Measurements from ENCODE around the gene CXCL1. TPM values are rescaled to one million over a fixed set of nuclear protein-coding genes. Genes with fewer than 3 reads are reported as not detected.
"Not testable (repeated sequence)": the region's sequence is repeated elsewhere in the genome, so short reads cannot be mapped to it uniquely, and the experiment has no call there.

The CXCL1 gene
- total RNA-seq, 5 donors from 2014 or later (not counting 1 experiment from before 2014, with no cell fraction given): not detected

DNA sequence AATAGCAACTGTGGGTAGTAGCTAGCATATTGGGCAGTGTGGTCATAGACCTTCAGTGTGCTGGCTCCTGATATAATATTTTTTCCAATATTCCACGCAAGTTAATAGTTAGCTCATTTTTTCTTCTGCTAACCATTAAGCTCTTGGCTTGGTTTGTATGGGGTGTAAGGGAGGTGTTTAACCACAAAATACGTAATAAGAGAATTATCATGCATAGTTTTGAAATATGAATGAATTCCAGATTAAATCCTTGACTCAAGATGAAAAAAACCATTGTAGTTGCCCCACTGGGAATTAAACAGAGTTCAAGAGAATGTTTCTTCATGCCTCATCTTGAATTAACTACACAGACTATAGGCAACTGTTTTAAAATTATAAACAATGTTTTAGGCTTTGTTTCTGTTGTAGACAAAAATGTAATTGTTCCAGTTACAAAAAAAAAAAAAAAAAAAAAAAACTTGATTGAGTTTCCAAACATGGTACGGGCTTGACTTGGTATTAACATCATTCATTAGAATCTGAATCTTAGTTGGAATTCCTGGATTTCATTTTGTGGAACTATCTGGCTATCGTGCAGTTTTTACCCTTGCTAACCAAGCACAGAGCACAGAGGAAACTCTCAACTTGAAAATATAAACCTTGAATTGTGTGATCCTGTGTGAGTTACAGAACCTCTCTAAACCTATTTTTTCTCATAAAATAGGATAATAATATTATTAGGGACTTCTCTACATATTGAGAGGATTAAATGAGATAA lies 28.4 kb downstream of the CXCL1 start:
- no peak for DNase-seq
- WGBS (ENCODE audit: insufficient coverage): no CpG with 5 or more reads among the region's 4 CpGs
- no peaks in the 10 kb centered on the region for H3K9me3 ChIP-seq
- H3K27ac Mint-ChIP-seq: no peak overlapping the region
- no peak overlapping the region for H3K27ac ChIP-seq (ENCODE audit: low read length)
- CTCF ChIA-PET: interaction anchor here in 1 of 2 donors (0.6 kb wide), 1 partner anchor 1064 kb away, joined by 3 read pairs; no protein-coding TSS in a partner anchor
- POLR2A ChIA-PET: interaction anchor here in 1 of 2 donors (0.6 kb wide), 1 partner anchor 153 kb away, joined by 3 read pairs; no protein-coding TSS in a partner anchor
- H3K4me1 ChIP-seq (ENCODE audit: control insufficient read depth in 1 of 2, extremely low read depth in 1 of 2, insufficient read depth in 2 of 2, low read length in 2 of 2): no peaks in the 10 kb centered on the region
- no peaks in the 10 kb centered on the region for H3K27me3 ChIP-seq (replicated peaks in 1 of 2; ENCODE audit: control insufficient read depth in 2 of 2, extremely low read depth in 1 of 2, insufficient read depth in 2 of 2, low read length in 1 of 2)
- no peak overlapping the region for H3K4me3 ChIP-seq (ENCODE audit: control insufficient read depth in 1 of 2, extremely low read depth in 1 of 2, low read length in 1 of 2)
- H3K9me3 Mint-ChIP-seq: peaks cover 0 to 10% (median 5%) of the 10 kb centered on the region in 3 donors
- H3K4me3 Mint-ChIP-seq: no peak overlapping the region
- H3K36me3 ChIP-seq (ENCODE audit: control insufficient read depth in 2 of 2, extremely low read depth in 1 of 2, insufficient read depth in 1 of 2, low read length in 1 of 2): no peaks in the 10 kb centered on the region
- ATAC-seq (replicated peaks in 1 of 4): no peak
- no peaks in the 10 kb centered on the region for H3K36me3 Mint-ChIP-seq
- no peaks in the 10 kb centered on the region for H3K4me1 Mint-ChIP-seq
- H3K27me3 Mint-ChIP-seq: no peaks in the 10 kb centered on the region

DNA sequence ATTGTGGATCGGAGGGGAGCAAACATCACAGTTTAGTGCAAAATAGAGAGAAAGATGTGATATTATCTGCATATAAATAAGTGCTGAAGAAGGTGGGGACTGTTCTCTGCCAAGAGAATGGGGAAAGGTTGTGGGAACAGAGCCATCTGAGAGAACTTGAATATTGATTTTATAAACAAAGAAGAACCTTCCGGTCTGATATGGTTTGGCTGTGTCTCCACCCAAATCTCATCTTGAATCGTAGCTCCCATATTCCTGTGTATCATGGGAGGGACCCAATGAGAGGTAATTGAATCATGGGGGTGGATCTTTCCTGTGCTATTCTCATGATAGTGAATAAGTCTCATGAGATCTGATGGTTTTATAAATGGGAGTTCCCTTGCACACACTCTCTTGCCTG lies 30.1 kb downstream of the CXCL1 start:
- not testable (repeated sequence) for H3K27ac Mint-ChIP-seq; H3K4me3 ChIP-seq (ENCODE audit: control insufficient read depth in 1 of 2, extremely low read depth in 1 of 2, low read length in 1 of 2)
- WGBS (ENCODE audit: insufficient coverage): no CpG with 5 or more reads among the region's 3 CpGs

DNA sequence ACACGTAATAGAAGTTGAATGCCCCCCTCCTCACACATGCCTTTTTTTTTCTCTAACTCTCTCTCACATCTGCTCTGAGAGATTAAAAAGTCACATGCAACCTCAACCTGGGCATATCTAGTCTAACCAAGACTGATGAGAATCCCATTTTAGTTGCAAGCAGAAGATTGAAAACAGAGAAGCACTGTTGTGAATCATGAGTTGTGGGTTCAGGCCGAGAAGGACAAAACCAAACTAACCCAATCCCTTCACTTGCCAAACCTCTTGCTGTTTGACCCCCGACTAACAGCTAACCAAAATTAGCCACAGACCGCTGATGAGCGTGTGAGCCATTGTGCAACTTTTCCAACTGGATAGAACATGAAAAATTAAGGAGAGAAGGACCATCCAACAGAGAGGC lies 31.8 kb downstream of the CXCL1 start:
- no peaks in the 10 kb centered on the region for H3K9me3 ChIP-seq
- H3K27ac ChIP-seq (ENCODE audit: low read length): no peak overlapping the region
- Mint-ChIP-seq H3K36me3 (no peaks in the 10 kb centered on the region), H3K27ac (no peak overlapping the region), H3K4me1 (no peaks in the 10 kb centered on the region), H3K4me3 (no peak overlapping the region), H3K27me3 (no peaks in the 10 kb centered on the region), H3K9me3 (peaks cover 0 to 10% (median 0%) of the 10 kb centered on the region in 3 donors)
- ChIA-PET POLR2A (no interaction called here), CTCF (no interaction called here)
- DNase-seq (no peak), ATAC-seq (replicated peaks in 1 of 4) (no peak)
- no peaks in the 10 kb centered on the region for H3K27me3 ChIP-seq (replicated peaks in 1 of 2; ENCODE audit: control insufficient read depth in 2 of 2, extremely low read depth in 1 of 2, insufficient read depth in 2 of 2, low read length in 1 of 2)
- WGBS (ENCODE audit: insufficient coverage): 83% methylated on average over 3 of the region's 5 CpGs
- no peaks in the 10 kb centered on the region for H3K4me1 ChIP-seq (ENCODE audit: control insufficient read depth in 1 of 2, extremely low read depth in 1 of 2, insufficient read depth in 2 of 2, low read length in 2 of 2)
- no peaks in the 10 kb centered on the region for H3K36me3 ChIP-seq (ENCODE audit: control insufficient read depth in 2 of 2, extremely low read depth in 1 of 2, insufficient read depth in 1 of 2, low read length in 1 of 2)
- no peak overlapping the region for H3K4me3 ChIP-seq (ENCODE audit: control insufficient read depth in 1 of 2, extremely low read depth in 1 of 2, low read length in 1 of 2)

More for the DNA sequence above, 30.1 kb downstream of the CXCL1 start:
- H3K27ac ChIP-seq (ENCODE audit: low read length); H3K4me1 Mint-ChIP-seq; POLR2A ChIA-PET; H3K27me3 Mint-ChIP-seq; H3K9me3 Mint-ChIP-seq; ATAC-seq (replicated peaks in 1 of 4); H3K27me3 ChIP-seq (replicated peaks in 1 of 2; ENCODE audit: control insufficient read depth in 2 of 2, extremely low read depth in 1 of 2, insufficient read depth in 2 of 2, low read length in 1 of 2); H3K9me3 ChIP-seq; DNase-seq; H3K4me3 Mint-ChIP-seq; CTCF ChIA-PET; H3K36me3 ChIP-seq (ENCODE audit: control insufficient read depth in 2 of 2, extremely low read depth in 1 of 2, insufficient read depth in 1 of 2, low read length in 1 of 2); H3K4me1 ChIP-seq (ENCODE audit: control insufficient read depth in 1 of 2, extremely low read depth in 1 of 2, insufficient read depth in 2 of 2, low read length in 2 of 2); H3K36me3 Mint-ChIP-seq: not testable (repeated sequence)

DNA sequence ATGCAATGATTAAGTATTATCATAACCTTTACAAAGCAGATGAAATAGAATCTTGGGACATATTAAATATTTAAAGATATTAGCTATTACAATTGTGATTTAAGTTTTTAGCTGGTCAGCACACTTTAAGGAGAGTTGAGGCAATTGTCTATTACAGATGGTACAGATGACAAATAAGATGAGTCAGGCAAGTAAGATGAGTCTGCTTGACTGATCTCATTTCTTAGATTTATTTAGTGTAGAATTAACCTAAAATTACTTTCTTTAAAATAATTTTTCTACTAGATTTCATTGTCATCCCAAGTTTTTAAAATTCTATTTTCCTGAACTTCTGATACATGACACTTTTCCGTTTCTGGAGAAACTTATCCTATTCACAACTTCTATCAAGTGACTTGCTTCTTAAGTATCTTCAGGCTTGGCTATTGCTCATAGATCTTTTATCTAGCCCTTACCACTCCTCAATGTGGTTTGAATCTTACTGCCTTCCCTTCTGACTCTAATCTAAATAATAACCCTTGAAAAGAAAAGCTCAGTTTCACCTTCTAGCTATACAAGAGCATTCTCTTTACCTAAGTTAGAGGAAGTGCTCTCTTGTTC lies 32.9 kb downstream of the CXCL1 start:
- Mint-ChIP-seq H3K4me3 (no peak overlapping the region), H3K27ac (no peak overlapping the region), H3K4me1 (no peaks in the 10 kb centered on the region), H3K27me3 (no peaks in the 10 kb centered on the region), H3K36me3 (no peaks in the 10 kb centered on the region), H3K9me3 (peaks cover 0 to 10% (median 0%) of the 10 kb centered on the region in 3 donors)
- Histone ChIP-seq H3K27ac (ENCODE audit: low read length) (no peak overlapping the region), H3K4me3 (ENCODE audit: control insufficient read depth in 1 of 2, extremely low read depth in 1 of 2, low read length in 1 of 2) (no peak overlapping the region), H3K27me3 (replicated peaks in 1 of 2; ENCODE audit: control insufficient read depth in 2 of 2, extremely low read depth in 1 of 2, insufficient read depth in 2 of 2, low read length in 1 of 2) (no peaks in the 10 kb centered on the region), H3K36me3 (ENCODE audit: control insufficient read depth in 2 of 2, extremely low read depth in 1 of 2, insufficient read depth in 1 of 2, low read length in 1 of 2) (no peaks in the 10 kb centered on the region), H3K4me1 (ENCODE audit: control insufficient read depth in 1 of 2, extremely low read depth in 1 of 2, insufficient read depth in 2 of 2, low read length in 2 of 2) (no peaks in the 10 kb centered on the region), H3K9me3 (no peaks in the 10 kb centered on the region)
- CTCF ChIA-PET: no interaction called here
- POLR2A ChIA-PET: no interaction called here
- ATAC-seq (replicated peaks in 1 of 4) (no peak), DNase-seq (no peak)
- 100% methylated on average over 1 of the region's 1 CpG for WGBS (ENCODE audit: insufficient coverage)

DNA sequence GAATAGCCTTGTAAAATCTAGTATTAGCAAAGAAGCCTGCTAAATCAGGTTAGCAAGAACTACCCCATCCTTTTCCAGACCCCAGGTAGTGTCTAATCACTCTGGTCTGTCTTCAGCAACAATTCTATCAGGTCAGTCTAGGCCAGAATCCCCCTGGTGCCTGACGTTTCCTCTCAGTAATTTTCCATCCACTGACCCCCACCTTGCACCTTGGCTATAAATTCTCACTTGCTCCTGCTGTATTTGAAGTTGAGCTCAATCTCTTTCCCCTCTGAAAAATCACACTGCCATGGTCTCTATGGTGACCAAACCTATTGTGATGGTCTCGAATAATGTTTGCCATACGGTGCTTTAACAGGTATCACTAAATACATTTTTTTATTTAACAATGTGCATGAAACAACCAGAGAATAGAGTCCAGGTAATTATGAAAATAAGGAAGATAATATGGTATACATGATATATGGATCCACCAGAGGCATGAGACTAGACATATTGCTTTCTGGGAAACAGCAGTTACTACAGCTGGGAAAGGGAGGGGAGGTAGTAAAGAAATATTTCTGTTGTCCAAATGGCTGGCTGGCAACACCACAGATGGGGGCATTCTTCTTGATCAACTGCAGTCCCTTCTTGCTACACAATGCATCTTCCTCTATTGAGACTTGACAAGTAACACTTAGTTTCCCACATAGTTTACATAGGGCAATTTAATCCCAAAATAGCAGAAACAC lies 33.8 kb downstream of the CXCL1 start:
- Mint-ChIP-seq H3K9me3 (peaks cover 0 to 10% (median 0%) of the 10 kb centered on the region in 3 donors), H3K4me1 (no peaks in the 10 kb centered on the region), H3K4me3 (no peak overlapping the region), H3K36me3 (no peaks in the 10 kb centered on the region), H3K27ac (no peak overlapping the region), H3K27me3 (no peaks in the 10 kb centered on the region)
- Histone ChIP-seq H3K4me1 (ENCODE audit: control insufficient read depth in 1 of 2, extremely low read depth in 1 of 2, insufficient read depth in 2 of 2, low read length in 2 of 2) (no peaks in the 10 kb centered on the region), H3K36me3 (ENCODE audit: control insufficient read depth in 2 of 2, extremely low read depth in 1 of 2, insufficient read depth in 1 of 2, low read length in 1 of 2) (no peaks in the 10 kb centered on the region), H3K27ac (ENCODE audit: low read length) (no peak overlapping the region), H3K4me3 (ENCODE audit: control insufficient read depth in 1 of 2, extremely low read depth in 1 of 2, low read length in 1 of 2) (no peak overlapping the region), H3K27me3 (replicated peaks in 1 of 2; ENCODE audit: control insufficient read depth in 2 of 2, extremely low read depth in 1 of 2, insufficient read depth in 2 of 2, low read length in 1 of 2) (no peaks in the 10 kb centered on the region), H3K9me3 (no peaks in the 10 kb centered on the region)
- CTCF ChIA-PET: no interaction called here
- ATAC-seq (replicated peaks in 1 of 4) (no peak), DNase-seq (no peak)
- POLR2A ChIA-PET: no interaction called here
- WGBS (ENCODE audit: insufficient coverage): 25% methylated on average over 1 of the region's 3 CpGs

DNA sequence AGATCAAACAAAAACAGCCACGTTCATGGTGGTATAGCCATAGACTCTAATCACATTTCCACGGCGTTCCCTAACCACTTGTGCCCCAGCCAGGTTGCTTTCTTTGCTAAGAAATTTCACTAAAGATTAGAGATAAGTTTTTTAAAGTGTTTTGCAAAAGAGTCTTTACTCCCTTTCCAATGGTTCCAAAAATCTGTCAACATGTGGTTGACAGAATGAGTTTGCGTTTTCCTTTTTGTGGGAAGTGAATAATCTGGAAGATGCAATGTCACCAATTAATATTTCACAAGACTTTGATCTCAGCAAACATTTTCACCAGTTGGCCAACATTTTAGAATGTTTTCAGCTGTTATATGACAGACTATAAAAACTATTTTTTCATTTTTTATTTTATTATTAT lies 35.3 kb downstream of the CXCL1 start:
- Histone ChIP-seq H3K27me3 (replicated peaks in 1 of 2; ENCODE audit: control insufficient read depth in 2 of 2, extremely low read depth in 1 of 2, insufficient read depth in 2 of 2, low read length in 1 of 2) (no peaks in the 10 kb centered on the region), H3K27ac (ENCODE audit: low read length) (no peak overlapping the region), H3K9me3 (no peaks in the 10 kb centered on the region), H3K4me3 (ENCODE audit: control insufficient read depth in 1 of 2, extremely low read depth in 1 of 2, low read length in 1 of 2) (no peak overlapping the region), H3K4me1 (ENCODE audit: control insufficient read depth in 1 of 2, extremely low read depth in 1 of 2, insufficient read depth in 2 of 2, low read length in 2 of 2) (no peaks in the 10 kb centered on the region), H3K36me3 (ENCODE audit: control insufficient read depth in 2 of 2, extremely low read depth in 1 of 2, insufficient read depth in 1 of 2, low read length in 1 of 2) (no peaks in the 10 kb centered on the region)
- ChIA-PET POLR2A (interaction anchor here in 1 of 2 donors (0.9 kb wide), 1 partner anchor 750 kb away, joined by 3 read pairs; no protein-coding TSS in a partner anchor), CTCF (no interaction called here)
- Mint-ChIP-seq H3K36me3 (no peaks in the 10 kb centered on the region), H3K27me3 (no peaks in the 10 kb centered on the region), H3K9me3 (peaks cover 0 to 2% (median 0%) of the 10 kb centered on the region in 3 donors), H3K27ac (no peak overlapping the region), H3K4me3 (no peak overlapping the region), H3K4me1 (no peaks in the 10 kb centered on the region)
- no CpG with 5 or more reads among the region's 4 CpGs for WGBS (ENCODE audit: insufficient coverage)
- ATAC-seq (replicated peaks in 1 of 4) (no peak), DNase-seq (no peak)
